Measurements from ENCODE around the gene SERPINB4. TPM values are rescaled to one million over a fixed set of nuclear protein-coding genes. Genes with fewer than 3 reads are reported as not detected.
A peak's percentile ranks its signal among the peaks of the same experiment; 100 is the strongest.

Gene SERPINB4
- polyA plus RNA-seq, 1 of the 3 experiments (the other 2 are of a cell fraction): not detected

DNA sequence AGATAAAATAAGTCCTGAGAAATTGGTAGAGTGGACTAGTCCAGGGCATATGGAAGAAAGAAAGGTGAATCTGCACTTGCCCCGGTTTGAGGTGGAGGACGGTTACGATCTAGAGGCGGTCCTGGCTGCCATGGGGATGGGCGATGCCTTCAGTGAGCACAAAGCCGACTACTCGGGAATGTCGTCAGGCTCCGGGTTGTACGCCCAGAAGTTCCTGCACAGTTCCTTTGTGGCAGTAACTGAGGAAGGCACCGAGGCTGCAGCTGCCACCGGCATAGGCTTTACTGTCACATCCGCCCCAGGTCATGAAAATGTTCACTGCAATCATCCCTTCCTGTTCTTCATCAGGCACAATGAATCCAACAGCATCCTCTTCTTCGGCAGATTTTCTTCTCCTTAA, 47.1 kb downstream of the SERPINB4 start:
- Histone ChIP-seq H4K20me1 (ENCODE audit: insufficient read depth) (no peaks in the 10 kb centered on the region), H3K9me3 (no peaks in the 10 kb centered on the region), H3F3A (replicated peaks; ENCODE audit: insufficient read depth) (no peaks in the 10 kb centered on the region), H3K27me3 (ENCODE audit: insufficient read depth) (peaks cover 11% of the 10 kb centered on the region; the same call in 1 of the 2 replicates), H3K9me2 (no peaks in the 10 kb centered on the region), H3K9ac (no peak overlapping the region), H3K79me2 (ENCODE audit: insufficient read depth) (no peaks in the 10 kb centered on the region), H3K4me1 (ENCODE audit: control insufficient read depth in 1 of 2, insufficient read depth in 2 of 2, low read depth in 1 of 2, low read length in 1 of 2) (no peaks in the 10 kb centered on the region; a peak in 1 of 4 replicates), H3K36me3 (replicated peaks in 1 of 2; ENCODE audit: control insufficient read depth in 1 of 2, insufficient read depth in 2 of 2, low read length in 1 of 2) (no peaks in the 10 kb centered on the region), H3K27ac (ENCODE audit: low read depth in 2 of 2, low read length in 1 of 2) (no peak overlapping the region), H3K4me2 (peak overlapping the region; percentile 33; the same call in 1 of the 2 replicates), H2AFZ (ENCODE audit: low read depth) (no peak overlapping the region), H3K4me3 (ENCODE audit: low read depth in 2 of 2, low read length in 1 of 2) (no peak overlapping the region)
- 4% methylated on average over 14 of the region's 14 CpGs for WGBS (ENCODE audit: low lambda C conversion rate)
- TF ChIP-seq, protein P1, sequence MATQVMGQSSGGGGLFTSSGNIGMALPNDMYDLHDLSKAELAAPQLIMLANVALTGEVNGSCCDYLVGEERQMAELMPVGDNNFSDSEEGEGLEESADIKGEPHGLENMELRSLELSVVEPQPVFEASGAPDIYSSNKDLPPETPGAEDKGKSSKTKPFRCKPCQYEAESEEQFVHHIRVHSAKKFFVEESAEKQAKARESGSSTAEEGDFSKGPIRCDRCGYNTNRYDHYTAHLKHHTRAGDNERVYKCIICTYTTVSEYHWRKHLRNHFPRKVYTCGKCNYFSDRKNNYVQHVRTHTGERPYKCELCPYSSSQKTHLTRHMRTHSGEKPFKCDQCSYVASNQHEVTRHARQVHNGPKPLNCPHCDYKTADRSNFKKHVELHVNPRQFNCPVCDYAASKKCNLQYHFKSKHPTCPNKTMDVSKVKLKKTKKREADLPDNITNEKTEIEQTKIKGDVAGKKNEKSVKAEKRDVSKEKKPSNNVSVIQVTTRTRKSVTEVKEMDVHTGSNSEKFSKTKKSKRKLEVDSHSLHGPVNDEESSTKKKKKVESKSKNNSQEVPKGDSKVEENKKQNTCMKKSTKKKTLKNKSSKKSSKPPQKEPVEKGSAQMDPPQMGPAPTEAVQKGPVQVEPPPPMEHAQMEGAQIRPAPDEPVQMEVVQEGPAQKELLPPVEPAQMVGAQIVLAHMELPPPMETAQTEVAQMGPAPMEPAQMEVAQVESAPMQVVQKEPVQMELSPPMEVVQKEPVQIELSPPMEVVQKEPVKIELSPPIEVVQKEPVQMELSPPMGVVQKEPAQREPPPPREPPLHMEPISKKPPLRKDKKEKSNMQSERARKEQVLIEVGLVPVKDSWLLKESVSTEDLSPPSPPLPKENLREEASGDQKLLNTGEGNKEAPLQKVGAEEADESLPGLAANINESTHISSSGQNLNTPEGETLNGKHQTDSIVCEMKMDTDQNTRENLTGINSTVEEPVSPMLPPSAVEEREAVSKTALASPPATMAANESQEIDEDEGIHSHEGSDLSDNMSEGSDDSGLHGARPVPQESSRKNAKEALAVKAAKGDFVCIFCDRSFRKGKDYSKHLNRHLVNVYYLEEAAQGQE (IDR thresholded peaks at IDR 0.05; ENCODE audit: low read depth, low read length): no peak
- TF ChIP-seq SMC3 (IDR thresholded peaks at IDR 0.05; ENCODE audit: low read depth, low read length) (no peak), GABPA (IDR thresholded peaks at IDR 0.05; ENCODE audit: low read depth) (no peak), EP300 (IDR thresholded peaks at IDR 0.05; ENCODE audit: borderline replicate concordance in 1 of 2, low read depth in 1 of 2, low read length in 1 of 2) (no peak), FOXM1 (IDR thresholded peaks at IDR 0.05; ENCODE audit: low read depth) (no peak), FOSL2 (IDR thresholded peaks at IDR 0.05; ENCODE audit: borderline replicate concordance, low read depth) (no peak)
- TF ChIP-seq, protein P2, sequence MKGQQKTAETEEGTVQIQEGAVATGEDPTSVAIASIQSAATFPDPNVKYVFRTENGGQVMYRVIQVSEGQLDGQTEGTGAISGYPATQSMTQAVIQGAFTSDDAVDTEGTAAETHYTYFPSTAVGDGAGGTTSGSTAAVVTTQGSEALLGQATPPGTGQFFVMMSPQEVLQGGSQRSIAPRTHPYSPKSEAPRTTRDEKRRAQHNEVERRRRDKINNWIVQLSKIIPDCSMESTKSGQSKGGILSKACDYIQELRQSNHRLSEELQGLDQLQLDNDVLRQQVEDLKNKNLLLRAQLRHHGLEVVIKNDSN (IDR thresholded peaks at IDR 0.05; ENCODE audit: borderline replicate concordance, low read depth): no peak
- TF ChIP-seq, protein P3, sequence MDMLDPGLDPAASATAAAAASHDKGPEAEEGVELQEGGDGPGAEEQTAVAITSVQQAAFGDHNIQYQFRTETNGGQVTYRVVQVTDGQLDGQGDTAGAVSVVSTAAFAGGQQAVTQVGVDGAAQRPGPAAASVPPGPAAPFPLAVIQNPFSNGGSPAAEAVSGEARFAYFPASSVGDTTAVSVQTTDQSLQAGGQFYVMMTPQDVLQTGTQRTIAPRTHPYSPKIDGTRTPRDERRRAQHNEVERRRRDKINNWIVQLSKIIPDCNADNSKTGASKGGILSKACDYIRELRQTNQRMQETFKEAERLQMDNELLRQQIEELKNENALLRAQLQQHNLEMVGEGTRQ (IDR thresholded peaks at IDR 0.05; ENCODE audit: borderline replicate concordance, low read depth, low read length): no peak
- ChIA-PET CTCF (interaction anchor here (1.0 kb wide), 1 partner anchor 78 kb away, joined by 4 read pairs; no protein-coding TSS in a partner anchor), POLR2A (no interaction called here)
- DNase-seq: no peak

DNA sequence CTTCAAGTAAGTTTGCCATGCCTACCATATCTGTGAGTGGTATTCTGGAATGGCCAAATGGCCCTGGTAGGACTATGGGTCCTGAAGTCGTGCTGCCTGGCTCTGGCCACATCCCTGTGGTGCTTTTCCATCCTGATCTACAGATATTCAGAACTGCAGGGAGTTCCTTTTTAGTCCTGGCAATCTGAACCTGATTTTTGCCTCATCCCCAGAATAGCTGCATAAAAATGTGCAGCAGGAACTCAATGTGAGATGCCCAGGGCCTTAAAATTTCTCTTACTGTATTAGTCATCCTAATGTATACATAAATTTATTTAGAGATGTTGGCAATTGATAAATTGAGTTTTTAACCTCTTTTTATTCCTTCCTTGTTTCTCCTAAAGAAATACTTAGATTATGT, 51.6 kb downstream of the SERPINB4 start:
- H3K79me2 ChIP-seq (ENCODE audit: insufficient read depth): no peaks in the 10 kb centered on the region
- no peak overlapping the region for H3K9ac ChIP-seq
- ChIA-PET POLR2A (no interaction called here), CTCF (interaction anchor here (3.3 kb wide), 1 partner anchor 14 kb away, joined by 21 read pairs; no protein-coding TSS in a partner anchor)
- H3K4me2 ChIP-seq: no peak overlapping the region
- DNase-seq: no peak
- no peak overlapping the region for H3K27ac ChIP-seq (ENCODE audit: low read depth in 2 of 2, low read length in 1 of 2)
- no peaks in the 10 kb centered on the region for H3F3A ChIP-seq (replicated peaks; ENCODE audit: insufficient read depth)
- TF ChIP-seq GATA2 (CRISPR knock-in tag; IDR thresholded peaks at IDR 0.05): no peak
- no peak for TF ChIP-seq GABPA (IDR thresholded peaks at IDR 0.05; ENCODE audit: low read depth)
- TF ChIP-seq, protein P2 (IDR thresholded peaks at IDR 0.05; ENCODE audit: borderline replicate concordance, low read depth): no peak
- TF ChIP-seq SMC3 (IDR thresholded peaks at IDR 0.05; ENCODE audit: low read depth, low read length): no peak
- no peak for TF ChIP-seq POLR2AphosphoS5 (IDR thresholded peaks at IDR 0.05; ENCODE audit: low read depth, low read length)
- TF ChIP-seq, protein P4, sequence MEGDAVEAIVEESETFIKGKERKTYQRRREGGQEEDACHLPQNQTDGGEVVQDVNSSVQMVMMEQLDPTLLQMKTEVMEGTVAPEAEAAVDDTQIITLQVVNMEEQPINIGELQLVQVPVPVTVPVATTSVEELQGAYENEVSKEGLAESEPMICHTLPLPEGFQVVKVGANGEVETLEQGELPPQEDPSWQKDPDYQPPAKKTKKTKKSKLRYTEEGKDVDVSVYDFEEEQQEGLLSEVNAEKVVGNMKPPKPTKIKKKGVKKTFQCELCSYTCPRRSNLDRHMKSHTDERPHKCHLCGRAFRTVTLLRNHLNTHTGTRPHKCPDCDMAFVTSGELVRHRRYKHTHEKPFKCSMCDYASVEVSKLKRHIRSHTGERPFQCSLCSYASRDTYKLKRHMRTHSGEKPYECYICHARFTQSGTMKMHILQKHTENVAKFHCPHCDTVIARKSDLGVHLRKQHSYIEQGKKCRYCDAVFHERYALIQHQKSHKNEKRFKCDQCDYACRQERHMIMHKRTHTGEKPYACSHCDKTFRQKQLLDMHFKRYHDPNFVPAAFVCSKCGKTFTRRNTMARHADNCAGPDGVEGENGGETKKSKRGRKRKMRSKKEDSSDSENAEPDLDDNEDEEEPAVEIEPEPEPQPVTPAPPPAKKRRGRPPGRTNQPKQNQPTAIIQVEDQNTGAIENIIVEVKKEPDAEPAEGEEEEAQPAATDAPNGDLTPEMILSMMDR (IDR thresholded peaks at IDR 0.05): no peak
- TF ChIP-seq, protein P5, sequence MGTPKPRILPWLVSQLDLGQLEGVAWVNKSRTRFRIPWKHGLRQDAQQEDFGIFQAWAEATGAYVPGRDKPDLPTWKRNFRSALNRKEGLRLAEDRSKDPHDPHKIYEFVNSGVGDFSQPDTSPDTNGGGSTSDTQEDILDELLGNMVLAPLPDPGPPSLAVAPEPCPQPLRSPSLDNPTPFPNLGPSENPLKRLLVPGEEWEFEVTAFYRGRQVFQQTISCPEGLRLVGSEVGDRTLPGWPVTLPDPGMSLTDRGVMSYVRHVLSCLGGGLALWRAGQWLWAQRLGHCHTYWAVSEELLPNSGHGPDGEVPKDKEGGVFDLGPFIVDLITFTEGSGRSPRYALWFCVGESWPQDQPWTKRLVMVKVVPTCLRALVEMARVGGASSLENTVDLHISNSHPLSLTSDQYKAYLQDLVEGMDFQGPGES (IDR thresholded peaks at IDR 0.05; ENCODE audit: low read depth, low read length): no peak
- TF ChIP-seq FOXM1 (IDR thresholded peaks at IDR 0.05; ENCODE audit: low read depth): no peak
- TF ChIP-seq SIN3A (IDR thresholded peaks at IDR 0.05; ENCODE audit: borderline replicate concordance, low read depth, low read length): no peak
- no peak for TF ChIP-seq TAF1 (IDR thresholded peaks at IDR 0.05; ENCODE audit: borderline replicate concordance, low read depth, low read length)
- no peak for TF ChIP-seq RCOR1 (IDR thresholded peaks at IDR 0.05; ENCODE audit: low read length)
- TF ChIP-seq NFIC (IDR thresholded peaks at IDR 0.05; ENCODE audit: borderline replicate concordance): no peak
- H3K4me1 ChIP-seq (ENCODE audit: control insufficient read depth in 1 of 2, insufficient read depth in 2 of 2, low read depth in 1 of 2, low read length in 1 of 2): no peaks in the 10 kb centered on the region; a peak in 1 of 4 replicates
- no peak overlapping the region for H2AFZ ChIP-seq (ENCODE audit: low read depth)
- no peaks in the 10 kb centered on the region for H4K20me1 ChIP-seq (ENCODE audit: insufficient read depth)
- H3K36me3 ChIP-seq (replicated peaks in 1 of 2; ENCODE audit: control insufficient read depth in 1 of 2, insufficient read depth in 2 of 2, low read length in 1 of 2): no peaks in the 10 kb centered on the region
- peaks cover 19% of the 10 kb centered on the region; the same call in 1 of the 2 replicates for H3K27me3 ChIP-seq (ENCODE audit: insufficient read depth)
- H3K9me2 ChIP-seq: no peaks in the 10 kb centered on the region
- 0% methylated on average over 1 of the region's 1 CpG for WGBS (ENCODE audit: low lambda C conversion rate)
- no peaks in the 10 kb centered on the region for H3K9me3 ChIP-seq
- H3K4me3 ChIP-seq (ENCODE audit: low read depth in 2 of 2, low read length in 1 of 2): no peak overlapping the region
